GM12872 (cell line): Measurements from ENCODE around the gene TSPAN32.

Experiments
- TF ChIP-seq, protein P1 (sequence below): IDR thresholded peaks from 3 replicates; pipeline ENCODE4 v1.5.1; 2011; ENCODE audit warnings: low read depth, mild to moderate bottlenecking, low read length, moderate library complexity; ENCODE audit not compliant: insufficient read depth

TSPAN32 gene

DNA sequence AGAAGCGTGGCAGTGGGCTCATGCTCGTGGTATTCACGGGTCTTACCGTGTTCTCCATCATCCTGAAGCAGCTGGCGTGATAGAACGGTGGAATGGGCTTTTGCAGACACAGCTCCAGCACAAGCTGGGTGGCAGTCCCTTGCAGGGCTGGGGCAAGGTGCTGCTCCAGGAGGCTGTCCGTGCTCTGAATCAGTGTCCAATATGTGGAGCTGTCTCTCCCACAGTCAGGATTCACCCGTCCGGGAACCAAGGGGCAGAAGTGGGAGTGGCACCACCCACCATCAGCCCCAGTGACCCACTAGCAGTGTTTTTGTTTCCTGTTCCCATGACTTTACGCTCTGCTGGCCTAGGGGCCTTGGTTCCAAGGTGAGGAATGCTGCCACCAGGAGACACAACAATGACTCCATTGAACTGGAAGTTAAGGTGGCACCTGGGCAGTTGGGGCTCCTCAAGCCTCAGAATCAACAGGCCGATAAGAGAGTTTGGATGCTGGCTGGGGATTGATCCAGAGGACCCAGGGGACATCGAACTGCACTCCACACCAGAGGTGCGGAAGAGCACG lies 58.3 kb downstream of the TSPAN32 start:
- TF ChIP-seq, protein P1, sequence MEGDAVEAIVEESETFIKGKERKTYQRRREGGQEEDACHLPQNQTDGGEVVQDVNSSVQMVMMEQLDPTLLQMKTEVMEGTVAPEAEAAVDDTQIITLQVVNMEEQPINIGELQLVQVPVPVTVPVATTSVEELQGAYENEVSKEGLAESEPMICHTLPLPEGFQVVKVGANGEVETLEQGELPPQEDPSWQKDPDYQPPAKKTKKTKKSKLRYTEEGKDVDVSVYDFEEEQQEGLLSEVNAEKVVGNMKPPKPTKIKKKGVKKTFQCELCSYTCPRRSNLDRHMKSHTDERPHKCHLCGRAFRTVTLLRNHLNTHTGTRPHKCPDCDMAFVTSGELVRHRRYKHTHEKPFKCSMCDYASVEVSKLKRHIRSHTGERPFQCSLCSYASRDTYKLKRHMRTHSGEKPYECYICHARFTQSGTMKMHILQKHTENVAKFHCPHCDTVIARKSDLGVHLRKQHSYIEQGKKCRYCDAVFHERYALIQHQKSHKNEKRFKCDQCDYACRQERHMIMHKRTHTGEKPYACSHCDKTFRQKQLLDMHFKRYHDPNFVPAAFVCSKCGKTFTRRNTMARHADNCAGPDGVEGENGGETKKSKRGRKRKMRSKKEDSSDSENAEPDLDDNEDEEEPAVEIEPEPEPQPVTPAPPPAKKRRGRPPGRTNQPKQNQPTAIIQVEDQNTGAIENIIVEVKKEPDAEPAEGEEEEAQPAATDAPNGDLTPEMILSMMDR: no peak

DNA sequence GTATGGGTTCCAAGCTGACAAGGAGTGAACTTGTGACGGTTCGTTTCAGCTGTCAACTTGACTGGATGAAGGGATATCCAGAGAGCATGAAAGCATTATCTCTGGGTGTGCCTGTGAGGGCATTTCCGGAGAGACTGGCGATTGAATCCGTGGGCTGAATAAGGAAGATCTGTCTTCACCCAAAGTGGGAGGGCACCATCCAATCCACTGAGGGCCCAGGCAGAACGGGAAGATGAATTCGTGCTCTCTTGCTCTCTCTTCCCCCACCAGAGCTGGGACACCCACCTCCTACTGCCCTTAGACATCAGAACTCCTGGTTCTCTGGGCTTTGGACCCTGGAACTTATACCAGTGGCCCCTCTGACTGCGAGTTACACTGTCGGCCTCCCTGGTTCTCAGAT lies 59.8 kb downstream of the TSPAN32 start:
- TF ChIP-seq, protein P1: no peak

DNA sequence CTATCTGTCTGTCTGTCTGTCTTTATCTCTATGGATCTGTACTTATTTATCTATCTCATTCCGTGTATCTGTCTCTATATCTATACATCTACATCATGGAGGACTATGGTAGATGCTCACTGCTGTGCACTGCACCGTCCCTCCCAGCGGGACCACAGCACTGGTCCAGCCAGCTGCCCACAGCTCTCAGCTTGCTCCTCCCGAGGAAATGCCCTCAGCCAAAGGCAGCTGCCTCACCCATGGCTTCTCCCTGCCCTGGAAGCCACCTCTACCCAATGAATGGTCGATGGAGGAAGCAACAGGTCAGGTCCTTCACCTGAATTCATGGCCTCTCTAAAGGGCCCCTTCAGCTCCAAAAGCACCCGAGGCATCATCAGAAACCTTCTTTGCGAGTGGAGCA lies 60.6 kb downstream of the TSPAN32 start:
- TF ChIP-seq, protein P1: no peak

DNA sequence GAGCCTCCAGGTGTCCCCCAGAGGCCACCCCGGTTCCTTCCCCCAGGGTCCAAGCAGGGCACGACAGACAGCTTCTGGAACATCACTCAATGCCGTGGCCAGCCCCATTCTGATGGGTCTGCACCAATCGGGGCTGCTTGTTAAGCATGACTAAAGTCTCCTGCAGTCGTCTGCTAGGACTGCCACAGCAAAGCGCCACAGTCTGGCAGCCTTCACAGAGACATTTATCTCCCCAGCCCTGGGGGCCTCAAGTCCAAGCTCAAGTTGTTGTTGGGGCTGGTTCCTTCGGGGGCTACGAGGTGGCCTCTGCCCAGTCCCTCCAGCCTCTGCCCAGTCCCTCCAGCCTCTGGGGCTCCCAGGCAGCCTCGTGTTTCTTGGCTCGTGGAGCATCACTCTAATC lies 61.3 kb downstream of the TSPAN32 start:
- TF ChIP-seq, protein P1: no peak

DNA sequence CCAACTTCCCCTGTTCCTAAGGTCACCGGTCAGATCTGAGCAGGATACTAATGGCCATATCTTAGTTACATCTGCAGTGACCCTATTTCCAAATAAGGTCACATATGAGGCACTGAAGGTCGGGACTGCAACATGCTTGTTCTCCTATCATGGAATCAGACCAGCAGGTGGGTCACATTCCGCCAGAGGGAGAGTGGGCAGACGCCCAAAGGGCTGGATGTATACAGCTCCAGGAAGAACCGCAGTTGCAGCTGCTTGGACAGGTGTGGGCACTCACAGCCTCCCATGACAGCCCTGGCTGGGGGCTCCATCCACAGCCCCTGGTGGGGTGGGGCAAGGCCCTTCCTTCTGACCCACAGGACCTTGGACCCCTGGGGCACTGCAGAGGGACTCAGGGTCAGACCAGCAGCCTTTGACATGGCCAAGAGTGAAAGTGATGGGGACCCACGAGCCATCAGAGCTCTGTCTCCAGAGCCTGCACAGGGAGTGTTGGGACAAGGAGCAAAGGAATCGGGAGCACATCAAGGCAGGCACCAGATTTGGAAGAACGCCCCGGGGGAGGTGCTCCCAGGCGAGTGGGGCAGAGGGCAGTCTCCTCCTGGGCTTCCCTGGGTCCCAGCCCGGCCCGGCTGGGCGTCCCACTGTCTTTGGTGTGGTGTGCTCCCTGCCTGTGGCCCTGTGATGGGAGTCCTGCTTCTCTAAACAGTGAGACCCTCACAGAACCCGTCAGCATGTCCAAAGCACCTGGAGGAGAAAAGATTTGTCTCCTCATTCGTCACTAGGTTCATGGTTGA lies 62.0 kb downstream of the TSPAN32 start:
- TF ChIP-seq, protein P1: no peak

DNA sequence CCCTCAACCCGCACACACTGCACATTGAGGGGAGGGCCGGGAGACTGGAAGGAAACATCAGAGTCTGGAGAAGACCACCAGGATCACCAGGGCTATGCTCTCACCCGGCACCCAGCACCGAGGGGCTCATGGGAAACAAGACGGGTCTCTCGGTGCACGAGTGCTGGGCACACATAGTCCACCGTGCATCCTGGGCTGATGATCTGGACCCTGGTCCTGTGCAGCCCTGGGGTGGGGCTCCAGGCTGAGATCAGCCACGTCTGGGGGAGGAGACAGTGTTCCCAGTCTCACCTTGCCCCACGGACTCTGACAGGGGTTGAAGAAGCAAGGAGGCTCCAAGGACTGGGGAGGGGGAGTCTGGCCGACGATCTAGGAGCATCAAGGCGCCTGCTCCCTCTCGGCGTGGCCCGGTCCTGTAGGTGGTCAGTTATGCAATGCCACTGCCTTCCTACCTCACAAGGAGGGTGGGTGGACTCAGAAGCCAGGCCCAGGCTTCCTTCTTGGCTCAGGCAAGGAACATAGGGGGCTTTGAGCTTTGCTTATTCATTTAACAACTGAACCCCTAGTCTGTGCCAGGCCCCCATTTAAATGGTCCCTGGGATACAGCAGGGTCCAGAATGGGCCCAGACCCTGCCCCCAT lies 63.9 kb downstream of the TSPAN32 start:
- TF ChIP-seq, protein P1: no peak

DNA sequence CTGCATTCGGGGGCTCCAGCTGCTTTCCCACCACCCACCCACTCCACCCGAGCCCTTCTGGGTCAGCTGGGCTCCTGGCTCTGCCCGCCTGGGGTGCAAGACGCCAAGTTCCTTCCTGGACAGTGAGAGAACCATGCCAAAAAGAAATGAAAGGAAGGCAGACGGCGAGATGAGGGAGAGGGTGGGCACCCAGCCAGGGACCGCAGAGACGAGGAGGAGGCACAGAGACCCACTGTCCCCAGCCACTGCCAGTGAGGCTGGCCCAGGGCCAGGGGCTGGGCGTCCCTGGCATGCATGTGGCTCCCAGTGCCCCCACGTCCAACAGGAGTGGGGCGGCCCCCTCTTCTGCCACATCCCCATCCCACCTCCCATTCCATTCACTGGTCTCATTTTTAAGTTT lies 64.5 kb downstream of the TSPAN32 start:
- TF ChIP-seq, protein P1: no peak
